Measurements from ENCODE around the gene LTV1.

DNA sequence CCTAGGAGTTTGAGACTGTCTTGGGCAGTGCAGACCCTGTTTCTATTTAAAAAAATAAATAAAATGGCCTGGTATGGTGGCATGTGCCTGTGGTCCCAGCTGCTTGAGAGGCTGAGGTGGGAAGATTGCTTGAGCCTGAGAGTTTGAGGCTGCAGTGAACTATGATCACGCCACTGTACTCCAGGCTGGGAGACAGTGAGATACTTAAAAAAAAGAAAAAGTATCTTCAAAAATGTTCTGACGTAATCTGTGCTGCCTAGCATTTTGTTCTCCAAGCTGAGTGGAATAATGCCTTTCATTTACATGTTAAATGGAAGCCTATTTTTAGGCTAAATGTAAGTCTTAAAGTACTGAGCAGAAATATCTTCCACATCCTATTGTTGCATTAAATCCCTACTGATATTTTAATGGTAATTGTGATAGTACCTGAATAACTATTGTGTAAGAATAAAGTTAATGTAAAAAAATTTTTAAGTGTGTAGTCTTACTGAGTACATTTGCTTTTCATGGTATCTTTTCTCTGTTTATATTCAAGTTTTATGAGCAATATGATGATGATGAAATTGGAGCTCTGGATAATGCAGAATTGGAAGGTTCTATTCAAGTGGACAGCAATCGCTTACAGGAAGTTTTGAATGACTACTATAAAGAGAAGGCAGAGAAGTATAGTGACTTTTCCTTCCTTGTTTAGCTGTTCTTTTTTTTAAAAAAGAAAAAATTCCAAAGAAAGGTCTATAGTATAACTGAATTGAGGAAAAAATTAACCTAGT, 16.9 kb downstream of the LTV1 start:
- TF ChIP-seq, protein P1, sequence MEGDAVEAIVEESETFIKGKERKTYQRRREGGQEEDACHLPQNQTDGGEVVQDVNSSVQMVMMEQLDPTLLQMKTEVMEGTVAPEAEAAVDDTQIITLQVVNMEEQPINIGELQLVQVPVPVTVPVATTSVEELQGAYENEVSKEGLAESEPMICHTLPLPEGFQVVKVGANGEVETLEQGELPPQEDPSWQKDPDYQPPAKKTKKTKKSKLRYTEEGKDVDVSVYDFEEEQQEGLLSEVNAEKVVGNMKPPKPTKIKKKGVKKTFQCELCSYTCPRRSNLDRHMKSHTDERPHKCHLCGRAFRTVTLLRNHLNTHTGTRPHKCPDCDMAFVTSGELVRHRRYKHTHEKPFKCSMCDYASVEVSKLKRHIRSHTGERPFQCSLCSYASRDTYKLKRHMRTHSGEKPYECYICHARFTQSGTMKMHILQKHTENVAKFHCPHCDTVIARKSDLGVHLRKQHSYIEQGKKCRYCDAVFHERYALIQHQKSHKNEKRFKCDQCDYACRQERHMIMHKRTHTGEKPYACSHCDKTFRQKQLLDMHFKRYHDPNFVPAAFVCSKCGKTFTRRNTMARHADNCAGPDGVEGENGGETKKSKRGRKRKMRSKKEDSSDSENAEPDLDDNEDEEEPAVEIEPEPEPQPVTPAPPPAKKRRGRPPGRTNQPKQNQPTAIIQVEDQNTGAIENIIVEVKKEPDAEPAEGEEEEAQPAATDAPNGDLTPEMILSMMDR (conservative IDR thresholded peaks at IDR 0.05; ENCODE audit: low read depth, low read length): no peak
- TF ChIP-seq EZH2 (IDR thresholded peaks at IDR 0.05; ENCODE audit: low read length, unreplicated experiment): no peak
